ENCODE results near the gene SCARB1. TPM values are rescaled to one million over a fixed set of nuclear protein-coding genes. Genes with fewer than 3 reads are reported as not detected.

The SCARB1 gene
- total and polyA plus RNA-seq, 2 of the 13 experiments (the other 11 are each of a cell fraction or from before 2014, with no cell fraction given): 63.4 to 160 TPM

- in situ Hi-C loops (cut with HindIII; ENCODE audit: extremely low pct_ligation_motif_present, low pct_unique_long_range_greater_than_20kb): no loop called here
- no peak overlapping the region for H3K27ac ChIP-seq (ENCODE audit: extremely low read length, insufficient read depth, low read length)
- H3K9ac ChIP-seq (ENCODE audit: insufficient read depth, low read depth, low read length): no peak overlapping the region
- no peaks in the 10 kb centered on the region for H3K36me3 ChIP-seq (replicated peaks in 1 of 2; ENCODE audit: control insufficient read depth in 1 of 2, insufficient read depth in 2 of 2, low read length in 2 of 2)
- no TSS peak for BruUV-seq (replicated peaks)
- no peak overlapping the region for H2AFZ ChIP-seq (ENCODE audit: low read length)
- CTCF ChIA-PET (ENCODE audit: low intra/inter-chr PET ratio, low total read pairs): no interaction called here
- no peaks in the 10 kb centered on the region for H4K20me1 ChIP-seq (ENCODE audit: insufficient read depth, low read length)
- TF ChIP-seq MAX (IDR thresholded peaks at IDR 0.05) (0 out of 2 replicates have a peak, but pooled peaks have one; percentile 16), CHCHD3 (CRISPR knock-in tag; IDR thresholded peaks at IDR 0.05) (no peak), SMARCE1 (IDR thresholded peaks at IDR 0.05; ENCODE audit: borderline replicate concordance) (no peak), ZMYM3 (CRISPR knock-in tag; IDR thresholded peaks at IDR 0.05) (peak; percentile 67), KDM1A (CRISPR knock-in tag; IDR thresholded peaks at IDR 0.05) (peak; percentile 64; the same call in 1 of the 2 replicates), ARNT (IDR thresholded peaks at IDR 0.05) (no peak), PBX3 (CRISPR knock-in tag; IDR thresholded peaks at IDR 0.05; ENCODE audit: borderline replicate concordance) (no peak), ZNF513 (CRISPR knock-in tag; conservative IDR thresholded peaks at IDR 0.05) (0 out of 2 replicates have a peak, but pooled peaks have one; percentile 3)
- DNase-seq (ENCODE audit: low spot score): no peak
- no peak for ATAC-seq
- no peak for FAIRE-seq
- intact Hi-C loops (cut with micrococcal nuclease; ENCODE audit: unreplicated experiment): no loop called here
- WGBS (ENCODE audit: low lambda C conversion rate): 76% methylated on average over 6 of the region's 7 CpGs
- peaks cover 5% of the 10 kb centered on the region; the same call in 1 of the 2 replicates for H3K9me3 ChIP-seq (ENCODE audit: low read length)
- H3K79me2 ChIP-seq (ENCODE audit: insufficient read depth, low read length): no peaks in the 10 kb centered on the region
- no peak overlapping the region for H3K4me3 ChIP-seq (replicated peaks in 1 of 3; ENCODE audit: insufficient read depth in 1 of 3, low read depth in 2 of 3, low read length in 3 of 3)
- POLR2A ChIA-PET: no interaction called here
- peak overlapping the region; percentile 65 for H3K4me2 ChIP-seq (ENCODE audit: low read depth, low read length)
- peaks cover 0 to under 1% of the 10 kb centered on the region in 2 experiments; a peak in 1 of 5 replicates for H3K27me3 ChIP-seq (ENCODE audit: control insufficient read depth in 1 of 2, insufficient read depth in 2 of 2, low read length in 2 of 2)
- peaks cover 87% of the 10 kb centered on the region for H3K4me1 ChIP-seq (ENCODE audit: insufficient read depth, low read length)
Measured at GRCh38 chr12:124741211-124741610, 122.5 kb downstream of the SCARB1 start.
